SK-N-MC (cell line): ENCODE data around the gene SDHAF1.
"Not testable (repeated sequence)": the region's sequence is repeated elsewhere in the genome, so short reads cannot be mapped to it uniquely, and the experiment has no call there.

Source experiments
- DNase-seq: peaks from one replicate; pipeline ENCODE4 v3.0.0-alpha.2; 2011; ENCODE audit warnings: low read depth, low spot score
- H3K27ac ChIP-seq: fragments of 200-600 bp; sonication (generic); 2 replicates; pipeline ENCODE4 v1.5.1; 2016; ENCODE audit warnings: mixed run types
- H3K36me3 ChIP-seq: fragments of 200-600 bp; sonication (generic); 2 replicates; pipeline ENCODE4 v1.6.1; 2017; ENCODE audit warnings: antibody characterized with exemption, low read length, mixed read lengths; ENCODE audit not compliant: insufficient read depth
- H3K4me3 ChIP-seq: fragments of 200-600 bp; sonication (generic); 2 replicates; pipeline ENCODE4 v1.5.1; 2016
- H3K9ac ChIP-seq: fragments of 200-600 bp; sonication (generic); 2 replicates; pipeline ENCODE4 v1.8.0; 2017; ENCODE audit warnings: mixed run types, mixed read lengths; ENCODE audit not compliant: insufficient read length
- H3K9me3 ChIP-seq: fragments of 200-600 bp; sonication (generic); 2 replicates; pipeline ENCODE4 v1.6.1; 2017; ENCODE audit warnings: low read depth, mild to moderate bottlenecking, antibody characterized with exemption, low read length, moderate library complexity, mixed read lengths
- EZH2 ChIP-seq: fragments of 200-600 bp; sonication (generic); IDR thresholded peaks from one replicate; pipeline ENCODE4 v1.6.1; 2017; ENCODE audit warnings: antibody characterized with exemption
- FOXP2 ChIP-seq: optimal IDR thresholded peaks from 2 replicates; pipeline ENCODE3; 2011; ENCODE audit warnings: mild to moderate bottlenecking, moderate library complexity; ENCODE audit not compliant: insufficient read depth; ENCODE audit errors: extremely low read length, control extremely low read depth
- POLR2AphosphoS5 ChIP-seq: IDR thresholded peaks from 2 replicates; pipeline ENCODE4 v1.6.1; 2012; ENCODE audit warnings: mild to moderate bottlenecking, low read depth, low read length, borderline replicate concordance

The SDHAF1 gene

GRCh38 chr19:35960432-35960972 lies 34.5 kb upstream of the SDHAF1 start:
- TF ChIP-seq FOXP2 (no peak), POLR2AphosphoS5 (no peak), EZH2 (no peak)
- no peak for DNase-seq
- no peaks in the 10 kb centered on the region for H3K9me3 ChIP-seq
- no peak overlapping the region for H3K27ac ChIP-seq
- no peaks in the 10 kb centered on the region for H3K36me3 ChIP-seq
- H3K4me3 ChIP-seq, result no peak overlapping the region
- no peak overlapping the region for H3K9ac ChIP-seq

DNA sequence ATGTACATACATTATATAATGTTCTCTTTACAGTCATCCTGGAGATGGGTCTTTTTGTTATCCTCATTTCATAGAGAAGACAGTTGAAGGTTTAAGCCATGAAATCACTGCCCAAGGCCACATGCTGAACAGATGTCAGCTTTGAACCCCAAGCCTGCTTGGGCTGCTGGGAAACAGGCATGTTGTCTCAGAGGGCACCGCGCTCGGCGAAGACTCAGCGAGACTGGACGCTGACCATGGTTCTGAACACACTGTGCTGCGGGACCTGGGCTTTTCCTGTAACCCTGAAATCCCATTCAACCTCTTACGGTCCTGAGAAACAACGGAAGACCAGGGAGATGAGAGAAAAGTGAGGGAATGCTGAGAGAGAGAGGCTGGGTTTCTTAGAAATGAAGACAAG lies 31.5 kb upstream of the SDHAF1 start:
- no peak overlapping the region for H3K9ac ChIP-seq
- H3K36me3 ChIP-seq, result no peaks in the 10 kb centered on the region
- no peak overlapping the region for H3K27ac ChIP-seq
- TF ChIP-seq POLR2AphosphoS5 (no peak), EZH2 (no peak), FOXP2 (no peak)
- no peaks in the 10 kb centered on the region for H3K9me3 ChIP-seq
- DNase-seq, result no peak
- no peak overlapping the region for H3K4me3 ChIP-seq

- no peaks in the 10 kb centered on the region for H3K9me3 ChIP-seq
- H3K27ac ChIP-seq, result no peak overlapping the region
- H3K4me3 ChIP-seq, result no peak overlapping the region
- H3K36me3 ChIP-seq, result no peaks in the 10 kb centered on the region
- no peak for TF ChIP-seq POLR2AphosphoS5
- no peak for TF ChIP-seq EZH2
- no peak for TF ChIP-seq FOXP2
- no peak for DNase-seq
- no peak overlapping the region for H3K9ac ChIP-seq
Observed at GRCh38 chr19:35966771-35967170, 28.2 kb upstream of the SDHAF1 start.

GRCh38 chr19:35973487-35973886 lies 21.5 kb upstream of the SDHAF1 start:
- Histone ChIP-seq H3K4me3 (no peak overlapping the region), H3K36me3 (no peaks in the 10 kb centered on the region), H3K27ac (no peak overlapping the region), H3K9me3 (no peaks in the 10 kb centered on the region), H3K9ac (no peak overlapping the region)
- TF ChIP-seq FOXP2 (no peak), EZH2 (no peak), POLR2AphosphoS5 (no peak)
- DNase-seq, result no peak

DNA sequence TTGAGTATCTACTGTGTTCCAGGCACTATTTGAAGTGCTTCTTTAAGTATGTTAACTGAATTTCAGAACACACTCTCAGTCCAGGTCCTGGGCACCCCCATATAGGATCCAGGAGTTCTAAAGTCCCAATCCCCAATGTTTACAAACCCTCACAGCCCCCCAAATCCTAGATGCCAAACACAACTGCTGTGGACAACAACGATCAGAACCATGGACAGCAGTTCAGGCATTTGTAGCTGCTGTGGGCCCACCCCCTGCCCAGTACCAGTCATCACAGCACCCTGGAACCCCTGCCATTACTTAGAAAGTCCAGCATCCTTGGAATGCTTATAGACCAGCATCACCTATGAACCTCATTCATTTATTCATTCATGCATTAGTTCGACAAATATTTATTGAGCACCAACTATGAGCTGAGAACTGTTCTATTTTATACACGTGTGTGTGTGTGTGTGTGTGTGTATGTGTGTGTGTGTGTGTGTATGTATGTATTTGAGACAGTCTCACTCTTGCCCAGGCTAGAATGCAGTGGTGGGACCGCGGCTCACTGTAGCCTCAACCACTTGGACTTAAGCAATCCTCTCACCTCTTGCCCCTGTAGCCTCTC lies 19.3 kb upstream of the SDHAF1 start:
- DNase-seq, result no peak
- TF ChIP-seq POLR2AphosphoS5, result no peak
- TF ChIP-seq EZH2, result no peak
- TF ChIP-seq FOXP2, result no peak

DNA sequence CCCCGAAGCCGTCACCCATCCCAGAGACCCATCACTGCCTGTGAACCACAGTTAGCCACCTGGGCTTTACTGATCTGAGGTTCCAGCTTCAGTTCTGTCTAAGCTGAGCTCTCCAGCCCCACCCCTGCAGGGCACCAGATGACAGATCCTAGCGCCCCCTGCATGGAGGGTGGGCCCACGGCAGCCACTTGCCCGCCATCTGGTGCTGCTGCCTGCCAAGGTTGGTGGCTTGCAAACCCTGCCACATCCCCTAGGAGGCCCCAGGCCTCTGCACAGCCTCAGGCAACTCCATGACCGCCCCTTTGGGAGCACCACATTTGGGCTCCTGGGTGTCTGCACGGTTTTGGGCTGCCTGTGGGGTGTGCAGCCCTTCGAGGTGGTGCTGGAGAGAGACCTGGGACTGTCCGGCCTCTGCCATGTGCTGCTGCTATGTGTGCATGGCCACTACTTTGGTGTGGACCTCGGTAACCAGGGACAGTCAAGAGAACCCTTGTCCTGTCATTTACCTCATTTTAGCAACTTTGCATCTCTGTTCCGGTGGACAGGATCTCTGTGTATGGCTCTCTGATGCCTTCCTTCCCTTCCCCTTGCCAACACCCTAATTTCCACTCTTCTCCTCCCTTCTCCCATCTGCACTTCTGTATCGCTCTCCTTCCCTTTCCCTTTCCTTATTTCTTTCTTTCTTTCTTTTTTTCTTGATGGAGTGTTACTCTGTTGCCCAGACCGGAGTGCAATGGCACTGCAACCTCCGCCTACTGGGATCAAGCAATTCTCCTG lies 17.4 kb upstream of the SDHAF1 start:
- no peak for DNase-seq
- TF ChIP-seq POLR2AphosphoS5, result no peak
- TF ChIP-seq FOXP2, result no peak
- no peak for TF ChIP-seq EZH2
- no peak overlapping the region for H3K9ac ChIP-seq
- H3K4me3 ChIP-seq, result no peak overlapping the region
- H3K27ac ChIP-seq, result no peak overlapping the region
- no peaks in the 10 kb centered on the region for H3K36me3 ChIP-seq
- H3K9me3 ChIP-seq, result no peaks in the 10 kb centered on the region

More for the DNA sequence above, 19.3 kb upstream of the SDHAF1 start:
- no peaks in the 10 kb centered on the region for H3K36me3 ChIP-seq
- no peak overlapping the region for H3K4me3 ChIP-seq
- H3K9ac ChIP-seq, result no peak overlapping the region
- no peak overlapping the region for H3K27ac ChIP-seq
- H3K9me3 ChIP-seq, result no peaks in the 10 kb centered on the region

DNA sequence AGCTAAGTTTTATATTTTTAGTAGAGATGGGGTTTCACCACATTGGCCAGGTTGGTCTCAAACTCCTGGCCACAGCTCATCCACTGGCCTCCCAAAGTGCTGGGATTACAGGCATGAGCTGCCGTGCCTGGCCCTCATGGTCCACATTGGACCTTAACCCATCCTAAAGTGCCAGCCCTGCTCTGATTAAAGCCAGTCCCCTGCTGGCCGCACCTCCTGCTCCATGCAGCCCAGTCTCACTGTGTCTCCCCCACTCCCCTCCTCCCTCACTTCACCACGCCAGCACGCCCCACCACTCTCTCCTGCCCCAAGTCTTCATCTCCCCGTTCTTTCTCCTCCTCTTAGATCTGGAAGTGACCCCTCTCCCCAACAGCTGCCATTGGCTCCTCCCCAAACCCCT lies 16.7 kb upstream of the SDHAF1 start:
- no peak for DNase-seq
- H3K4me3 ChIP-seq, result no peak overlapping the region
- no peaks in the 10 kb centered on the region for H3K36me3 ChIP-seq
- TF ChIP-seq EZH2 (no peak), POLR2AphosphoS5 (no peak)
- no peak overlapping the region for H3K9ac ChIP-seq
- no peak overlapping the region for H3K27ac ChIP-seq
- no peaks in the 10 kb centered on the region for H3K9me3 ChIP-seq

DNA sequence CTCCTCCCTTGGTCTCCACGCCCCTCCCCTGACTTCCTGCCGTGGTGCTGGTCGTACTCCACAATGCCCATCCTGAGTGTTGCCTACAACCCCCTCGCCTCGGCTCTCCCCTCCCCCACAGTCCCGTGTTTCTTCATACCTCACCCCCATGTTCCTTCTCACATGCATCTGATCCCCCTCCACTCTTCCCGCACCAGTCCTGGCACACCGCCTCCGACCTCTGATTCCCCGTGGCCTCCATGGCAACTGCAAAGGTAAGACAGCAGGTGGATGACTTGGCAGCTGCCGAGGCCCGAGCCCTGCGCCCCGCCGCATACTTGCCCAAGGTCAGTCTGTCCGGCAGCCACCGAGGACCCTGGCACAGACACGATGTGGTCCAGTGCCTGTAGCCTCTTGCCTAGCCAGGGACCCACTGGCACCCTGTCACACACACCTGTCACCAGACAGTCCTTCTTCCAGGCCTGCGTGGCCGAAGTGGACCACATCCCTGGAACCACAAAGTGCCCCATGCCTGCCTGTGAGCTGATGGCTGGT lies 16.1 kb upstream of the SDHAF1 start:
- TF ChIP-seq POLR2AphosphoS5 (no peak), FOXP2 (no peak), EZH2 (no peak)
- Histone ChIP-seq H3K36me3 (no peaks in the 10 kb centered on the region), H3K27ac (no peak overlapping the region), H3K4me3 (no peak overlapping the region), H3K9ac (no peak overlapping the region), H3K9me3 (no peaks in the 10 kb centered on the region)
- no peak for DNase-seq

GRCh38 chr19:35980997-35981396 lies 14.0 kb upstream of the SDHAF1 start:
- not testable (repeated sequence) for H3K9ac ChIP-seq, H3K27ac ChIP-seq, H3K4me3 ChIP-seq, DNase-seq, H3K36me3 ChIP-seq, H3K9me3 ChIP-seq
